Superior temporal gyrus (tissue), 1 donor: ENCODE measurements around the gene CCDC92B.
A peak's percentile ranks its signal among the peaks of the same experiment; 100 is the strongest.
"Not testable (repeated sequence)": the region's sequence is repeated elsewhere in the genome, so short reads cannot be mapped to it uniquely, and the experiment has no call there.

Experiments
- DNase-seq: peaks from one replicate; pipeline ENCODE4 v3.0.0-alpha.2; 2016; ENCODE audit errors: extremely low spot score

The CCDC92B gene

GRCh38 chr17:2749058-2749783, at the start of gene CCDC92B:
CCDC92B (minus strand) TSS chr17:2749652; CDS start chr17:2735145, 14,507 bp downstream.
- DNase-seq: no peak

GRCh38 chr17:2798678-2799077, 49.2 kb upstream of the CCDC92B start:
- DNase-seq: no peak

GRCh38 chr17:2798188-2798587, 48.7 kb upstream of the CCDC92B start:
- no peak for DNase-seq

- DNase-seq: no peak
Observed at GRCh38 chr17:2797637-2798036, 48.2 kb upstream of the CCDC92B start.

- no peak for DNase-seq
Observed at GRCh38 chr17:2797226-2797625, 47.8 kb upstream of the CCDC92B start.

GRCh38 chr17:2796164-2797125, 47.0 kb upstream of the CCDC92B start, which contains the start of gene RAP1GAP2:
RAP1GAP2 (plus strand) TSS chr17:2796438; CDS start chr17:2796528, 90 bp downstream.
- DNase-seq: no peak

GRCh38 chr17:2795441-2796163, 46.1 kb upstream of the CCDC92B start:
- no peak for DNase-seq

GRCh38 chr17:2794111-2794803, 44.8 kb upstream of the CCDC92B start:
- DNase-seq: no peak

- DNase-seq: no peak
Observed at GRCh38 chr17:2792366-2793169, 43.1 kb upstream of the CCDC92B start.

GRCh38 chr17:2789700-2790099, 40.2 kb upstream of the CCDC92B start:
- no peak for DNase-seq

- peak; percentile 81 for DNase-seq
Observed at GRCh38 chr17:2786176-2786881, 36.9 kb upstream of the CCDC92B start.

- not testable (repeated sequence) for DNase-seq
Observed at GRCh38 chr17:2785376-2785775, 35.9 kb upstream of the CCDC92B start.

GRCh38 chr17:2784864-2785263, 35.4 kb upstream of the CCDC92B start:
- no peak for DNase-seq

GRCh38 chr17:2783310-2784030, 34.0 kb upstream of the CCDC92B start:
- DNase-seq: no peak

- DNase-seq: no peak
Observed at GRCh38 chr17:2782055-2782454, 32.6 kb upstream of the CCDC92B start.

- not testable (repeated sequence) for DNase-seq
Observed at GRCh38 chr17:2781598-2781997, 32.1 kb upstream of the CCDC92B start.

GRCh38 chr17:2780931-2781454, 31.5 kb upstream of the CCDC92B start:
- DNase-seq: no peak

GRCh38 chr17:2780256-2780655, 30.8 kb upstream of the CCDC92B start:
- DNase-seq: no peak

GRCh38 chr17:2779545-2779944, 30.1 kb upstream of the CCDC92B start:
- no peak for DNase-seq
